Posterior vena cava (tissue), 2 donors: ENCODE results near the gene C2orf81. TPM values are rescaled to one million over a fixed set of nuclear protein-coding genes. Genes with fewer than 3 reads are reported as not detected.
"Not testable (repeated sequence)": the region's sequence is repeated elsewhere in the genome, so short reads cannot be mapped to it uniquely, and the experiment has no call there.

Experiments used
- DNase-seq: peaks from one replicate; pipeline ENCODE4 v3.0.0-alpha.2; 2020; ENCODE audit warnings: low spot score
- intact Hi-C, 2 donors: fragments of 100-400 bp; cut with DNase I; formaldehyde crosslinking; loops; one replicate each; pipeline versions ENCODE4 v1.14.1 to v1.14.2; 2022 to 2023
- long read RNA-seq, 2 donors: library from polyadenylated mRNA; unstranded; transcript quantifications; one replicate each; pipeline ENCODE4 v2.0.0, GENCODE V29; 2020 to 2021
- total RNA-seq, 2 donors: library from RNA; stranded (reverse); fragmentation: NEBNext Ultra II Directional; extraction: Animal tissue kit (Norgen Biotek cat#: 25700); gene quantifications; one replicate each; pipeline ENCODE4 v1.2.1, GENCODE V29; 2021
- donor health status: DM: yes; HTN: yes; CAD: no.
- donor health status: DM: yes; HTN: yes; CAD: no.

Gene C2orf81
- total RNA-seq, result 1 to 10 TPM; 2.3 to 2.7 TPM
- long read RNA-seq, donor 1, partial matches to known transcripts, result 0 of 3 reads
- long read RNA-seq, donor 1, other reads (novel, unspliced or antisense), result 0 of 3 reads
- long read RNA-seq, donor 2, transcript C2orf81-206 (1 exons, 2,407 nt), result major isoform, 5 of 5 reads
- long read RNA-seq, donor 2, partial matches to known transcripts, result 0 of 5 reads
- long read RNA-seq, donor 2, other reads (novel, unspliced or antisense), result 0 of 5 reads

- DNase-seq, result peak; percentile 97
- intact Hi-C loops, result no loop called here
Observed at GRCh38 chr2:74421221-74421870, at the start of gene C2orf81, which contains the start of gene WDR54. C2orf81 (minus strand) TSS chr2:74421619; CDS start chr2:74421560, 59 bp downstream. WDR54 (plus strand) TSS chr2:74421730; CDS start chr2:74422154, 424 bp downstream.

GRCh38 chr2:74470742-74471141, 49.3 kb upstream of the C2orf81 start:
- DNase-seq, result peak; percentile 47
- intact Hi-C loops, result not testable (repeated sequence)

GRCh38 chr2:74464406-74464805, 43.0 kb upstream of the C2orf81 start:
- DNase-seq, result no peak
- intact Hi-C loops, result no loop called here

- intact Hi-C loops, result no loop called here
- no peak for DNase-seq
Observed at GRCh38 chr2:74462786-74463105, 41.3 kb upstream of the C2orf81 start.

- intact Hi-C loops, result no loop called here
- peak; percentile 71 for DNase-seq
Observed at GRCh38 chr2:74462054-74462785, 40.8 kb upstream of the C2orf81 start.

GRCh38 chr2:74461187-74462053, 40.0 kb upstream of the C2orf81 start:
- DNase-seq, result peak; percentile 78
- intact Hi-C loops, result no loop called here

- intact Hi-C loops, result not testable (repeated sequence)
- DNase-seq, result peak; percentile 50
Observed at GRCh38 chr2:74460187-74460586, 38.8 kb upstream of the C2orf81 start.

- DNase-seq, result peak; percentile 70
- intact Hi-C loops, result not testable (repeated sequence)
Observed at GRCh38 chr2:74459503-74460118, 38.2 kb upstream of the C2orf81 start.

GRCh38 chr2:74458938-74459363, 37.5 kb upstream of the C2orf81 start:
- DNase-seq, result peak; percentile 63
- intact Hi-C loops, result no loop called here

- intact Hi-C loops, result no loop called here
- peak; percentile 100 for DNase-seq
Observed at GRCh38 chr2:74458132-74458937, 36.9 kb upstream of the C2orf81 start, which contains the start of gene WBP1. WBP1 (plus strand) TSS chr2:74458438; CDS start chr2:74458603, 165 bp downstream.

- intact Hi-C loops, result no loop called here
- DNase-seq, result peak; percentile 90
Observed at GRCh38 chr2:74457549-74458131, 36.2 kb upstream of the C2orf81 start.

- DNase-seq, result no peak
- intact Hi-C loops, result no loop called here
Observed at GRCh38 chr2:74457129-74457548, 35.7 kb upstream of the C2orf81 start.

GRCh38 chr2:74454654-74455511, 33.5 kb upstream of the C2orf81 start, which contains the start of gene INO80B:
INO80B (plus strand) TSS chr2:74455087; CDS start chr2:74455117, 30 bp downstream.
- DNase-seq, result peak; percentile 98
- intact Hi-C loops, result no loop called here

- no peak for DNase-seq
- intact Hi-C loops, result loop anchor here in 1 of 2 donors (1.0 kb wide), 1 partner anchor 21 kb away; no protein-coding TSS in a partner anchor
Observed at GRCh38 chr2:74450570-74451190, 29.3 kb upstream of the C2orf81 start.

GRCh38 chr2:74448771-74449170, 27.4 kb upstream of the C2orf81 start:
- no peak for DNase-seq
- intact Hi-C loops, result no loop called here
